Measurements from ENCODE around the gene BRPF1.

BRPF1 gene

DNA sequence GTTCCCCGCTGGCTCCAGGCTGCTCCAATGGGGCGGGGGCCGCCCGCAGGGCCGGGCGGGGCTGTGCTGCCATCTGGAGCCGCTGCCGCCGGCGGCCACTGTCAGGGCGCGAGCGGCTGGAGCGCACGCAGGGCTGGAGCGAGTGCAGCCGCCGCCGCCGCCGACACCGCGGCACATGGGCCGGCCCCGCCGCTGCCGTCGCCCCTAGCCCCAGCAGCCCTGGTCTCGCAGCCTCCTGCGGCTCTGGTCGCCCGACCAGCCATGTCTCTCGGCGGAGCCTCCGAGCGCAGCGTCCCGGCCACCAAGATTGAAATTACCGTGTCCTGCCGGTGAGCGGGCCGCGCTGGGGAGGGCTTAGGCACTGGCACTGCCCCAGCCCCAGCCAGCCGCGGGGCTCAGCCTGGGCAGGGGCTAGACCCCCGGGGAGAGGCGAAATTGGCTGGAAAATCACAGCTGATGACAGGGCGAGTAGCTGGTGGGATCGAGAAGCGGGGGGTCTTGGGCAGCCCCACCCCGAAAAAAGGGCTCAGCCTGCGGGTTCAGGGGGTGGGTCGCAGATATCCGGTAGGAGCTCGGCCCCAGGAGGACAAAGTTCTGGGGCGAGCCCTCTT lies 27.7 kb upstream of the BRPF1 start, which contains the start of gene CPNE9:
Gene CPNE9 (plus strand): TSS at position 98 of the 611 bp plus-strand sequence. CDS start 164 bp downstream, at position 262.
- no peak for DNase-seq

DNA sequence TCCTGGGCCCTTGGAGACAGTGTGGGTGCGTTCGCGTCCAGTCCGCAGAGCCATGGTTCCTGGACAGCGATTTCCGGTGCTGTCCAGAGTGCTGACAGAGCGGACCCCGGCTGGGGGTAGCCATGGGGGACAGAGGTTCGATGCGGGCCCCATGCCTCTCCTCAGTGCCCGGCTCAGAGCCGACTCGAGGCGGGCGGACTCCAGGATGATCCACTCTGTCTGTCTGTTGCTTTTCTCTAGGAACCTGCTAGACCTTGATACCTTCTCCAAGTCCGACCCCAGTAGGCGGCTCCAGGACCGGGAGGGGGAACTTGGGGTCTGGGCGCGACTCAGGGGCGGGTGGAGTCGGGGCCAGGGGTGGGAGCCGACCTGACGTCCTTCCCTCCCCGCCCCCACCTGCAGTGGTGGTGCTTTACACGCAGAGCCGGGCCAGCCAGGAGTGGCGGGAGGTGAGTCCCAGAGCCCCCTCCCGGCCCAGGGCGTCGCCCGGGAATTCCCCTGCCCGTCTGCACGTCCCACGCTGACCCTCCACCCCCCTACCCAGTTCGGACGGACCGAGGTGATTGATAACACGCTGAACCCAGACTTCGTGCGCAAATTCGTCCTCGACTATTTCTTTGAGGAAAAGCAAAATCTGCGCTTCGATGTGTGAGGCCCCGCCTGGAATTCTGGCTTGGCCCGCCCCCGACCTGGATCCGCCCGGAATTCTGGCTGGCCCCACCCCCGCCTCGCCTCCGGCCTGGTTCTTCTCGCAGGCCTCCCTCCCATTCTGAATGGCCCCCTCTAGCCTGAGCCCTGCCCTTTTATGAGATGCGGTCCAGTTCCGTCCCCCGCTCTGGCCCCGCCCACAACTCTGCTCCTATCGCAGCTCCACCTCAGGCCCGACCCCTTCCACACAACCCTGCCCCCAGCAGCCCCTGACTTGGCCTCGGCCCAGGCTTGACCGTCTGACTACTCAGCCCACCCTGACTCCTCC lies 26.9 kb upstream of the BRPF1 start:
- DNase-seq, result peak; percentile 43

DNA sequence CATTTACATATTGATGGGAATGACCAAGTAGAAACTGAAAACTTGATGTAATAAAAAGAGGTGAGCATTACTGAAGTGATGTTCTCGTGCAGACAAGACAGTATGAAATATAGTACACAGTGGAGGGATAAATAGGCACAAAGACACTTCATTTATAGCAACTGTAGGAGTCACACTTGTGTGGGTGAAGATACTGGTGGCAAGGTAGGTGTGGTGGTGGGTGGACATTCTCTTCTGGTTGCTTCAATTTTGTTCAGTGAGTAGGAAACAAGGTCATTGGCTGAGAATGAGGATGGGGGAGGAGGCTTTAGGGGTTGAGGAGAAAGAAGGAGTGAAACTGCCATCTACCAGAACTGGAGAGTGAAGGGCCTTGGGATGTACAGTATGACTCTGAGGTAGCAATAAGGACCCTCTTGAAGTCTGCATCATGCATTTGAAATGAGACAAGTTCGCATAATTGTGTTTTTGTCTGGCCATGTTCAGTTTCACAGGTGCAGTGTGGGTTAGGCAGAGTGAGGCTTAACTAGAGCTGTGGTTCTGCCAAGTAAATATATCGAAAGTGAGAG lies 21.3 kb upstream of the BRPF1 start:
- DNase-seq, result no peak

DNA sequence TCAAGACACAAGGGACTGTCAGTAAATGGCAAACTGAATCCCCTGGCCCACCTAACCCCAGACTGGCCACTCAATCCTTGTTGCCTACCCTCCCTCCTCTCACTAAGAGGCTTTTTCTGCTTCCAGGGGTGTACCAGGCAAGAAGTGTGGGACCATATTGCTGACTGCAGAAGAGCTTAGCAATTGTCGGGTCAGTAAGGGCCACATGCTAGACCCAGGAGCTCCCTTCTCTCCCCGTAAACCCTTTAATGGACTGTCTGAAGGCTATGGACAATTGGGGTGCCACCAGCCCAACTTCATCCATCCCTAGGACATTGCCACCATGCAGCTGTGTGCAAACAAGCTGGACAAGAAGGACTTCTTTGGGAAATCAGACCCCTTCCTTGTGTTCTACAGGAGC lies 19.1 kb upstream of the BRPF1 start:
- no peak for DNase-seq

DNA sequence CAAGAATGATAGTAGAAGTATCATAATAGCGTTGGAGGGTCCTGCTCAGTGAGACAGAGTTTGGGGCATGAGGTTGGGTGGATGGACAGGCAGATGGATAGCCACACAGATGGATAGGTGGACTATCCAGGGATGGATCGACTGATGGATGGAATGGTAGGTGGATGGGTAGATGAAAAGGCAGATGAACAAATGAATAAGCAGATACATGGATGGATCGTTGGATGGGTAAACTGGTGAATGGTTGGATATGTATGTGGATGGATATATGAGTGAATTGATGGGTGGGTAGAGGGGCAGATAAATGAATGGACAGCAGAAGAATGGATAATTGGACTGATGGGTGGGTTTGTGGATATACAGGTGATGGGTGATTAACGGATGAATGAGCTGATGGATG lies 18.4 kb upstream of the BRPF1 start:
- DNase-seq, result no peak

DNA sequence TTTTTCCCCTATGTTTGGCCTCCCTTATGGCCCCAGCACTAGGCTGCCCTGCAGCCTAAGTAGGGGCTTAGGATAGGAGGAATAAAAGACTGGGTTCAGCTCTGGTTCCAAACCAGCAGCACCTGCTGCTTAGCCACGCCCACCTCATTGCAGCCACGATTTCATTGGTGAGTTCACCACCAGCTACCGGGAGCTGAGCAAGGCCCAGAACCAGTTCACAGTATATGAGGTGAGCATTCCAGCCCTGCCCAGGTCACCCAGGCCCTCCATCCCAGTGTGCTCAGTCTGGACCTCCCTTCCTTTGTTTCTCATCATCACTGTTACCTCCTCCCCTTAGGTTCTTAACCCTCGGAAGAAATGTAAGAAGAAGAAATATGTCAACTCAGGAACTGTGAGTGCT lies 16.4 kb upstream of the BRPF1 start:
- DNase-seq, result peak; percentile 34

DNA sequence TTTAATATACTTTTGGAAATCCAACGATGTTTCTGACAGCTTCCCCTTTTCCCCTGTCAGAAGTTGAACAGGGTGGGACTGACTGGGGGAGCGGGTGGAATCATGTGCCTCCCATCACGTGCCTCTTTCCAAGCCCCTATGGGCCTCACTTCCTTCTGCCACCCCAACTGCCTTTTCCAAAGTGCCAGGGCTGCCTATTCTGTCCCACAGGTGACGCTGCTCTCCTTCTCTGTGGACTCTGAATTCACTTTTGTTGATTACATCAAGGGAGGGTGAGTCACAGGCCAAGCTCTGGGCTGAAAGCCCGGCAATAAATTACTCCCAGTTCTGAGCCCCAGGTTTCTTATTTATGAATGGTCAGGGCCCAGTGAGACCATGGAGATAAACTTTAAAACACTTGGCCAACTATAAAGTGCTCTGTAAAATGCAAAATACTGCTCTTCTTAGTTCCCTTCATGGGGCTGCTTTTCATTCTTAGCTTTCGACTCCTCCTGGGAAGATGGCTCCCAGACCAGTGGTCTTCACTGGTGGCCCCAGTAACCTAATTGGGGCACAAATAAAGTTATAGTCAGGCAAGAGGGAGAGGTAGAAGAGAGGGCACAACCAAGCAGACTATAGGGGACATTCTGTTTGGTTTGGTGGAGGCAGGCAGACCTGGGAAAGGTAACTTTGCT lies 15.6 kb upstream of the BRPF1 start:
- no peak for DNase-seq

DNA sequence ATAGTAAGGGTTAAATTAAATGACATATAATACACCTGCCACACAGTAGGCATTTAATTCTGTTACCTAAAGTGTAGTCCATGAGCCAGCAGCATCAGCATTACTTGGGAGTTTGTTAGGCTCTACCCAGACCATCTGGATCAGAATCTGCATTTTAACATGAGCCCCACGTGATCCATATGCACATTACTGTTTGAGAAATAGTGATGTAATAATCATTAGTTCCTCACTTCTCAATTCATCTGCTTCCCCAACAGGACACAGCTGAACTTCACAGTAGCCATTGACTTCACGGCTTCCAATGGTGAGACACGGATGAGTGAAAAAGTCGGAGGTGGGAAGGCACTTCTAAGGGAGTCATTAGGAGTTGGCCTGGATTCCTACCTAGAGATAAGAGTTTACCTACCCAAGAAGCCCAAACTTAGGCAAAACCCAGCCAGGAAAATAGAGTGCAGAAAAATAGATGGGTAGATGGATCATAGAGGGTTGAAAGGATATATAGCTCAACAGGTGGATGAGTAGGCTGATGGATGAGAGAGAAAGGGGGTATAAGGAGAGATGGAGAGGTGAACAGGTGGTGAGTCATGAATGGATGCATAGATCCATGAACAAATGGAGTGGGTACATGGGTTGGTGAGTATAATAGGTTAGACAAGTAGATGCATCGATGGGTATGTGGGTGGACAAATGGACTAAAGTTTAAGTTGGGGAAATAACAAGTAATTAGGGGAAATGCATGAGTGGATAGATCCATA lies 14.6 kb upstream of the BRPF1 start:
- no peak for DNase-seq

DNA sequence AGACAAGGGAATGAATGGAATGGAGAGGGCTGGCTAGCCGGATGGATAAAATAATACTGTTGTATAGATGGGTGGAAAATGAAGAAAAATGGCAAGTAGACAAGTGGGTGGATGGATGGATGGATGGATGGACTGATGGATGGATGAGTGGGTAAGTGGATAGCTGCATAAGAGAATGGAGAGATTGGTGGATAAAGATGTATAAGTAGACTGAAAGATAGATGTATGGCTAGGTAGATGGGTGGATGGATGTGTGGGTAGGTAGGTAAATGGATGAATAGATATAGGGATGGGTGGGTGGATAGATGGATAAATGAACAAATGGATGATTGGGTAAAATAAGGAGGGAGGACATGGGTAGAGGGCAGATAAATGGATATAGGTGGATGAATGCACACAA lies 14.0 kb upstream of the BRPF1 start:
- no peak for DNase-seq

DNA sequence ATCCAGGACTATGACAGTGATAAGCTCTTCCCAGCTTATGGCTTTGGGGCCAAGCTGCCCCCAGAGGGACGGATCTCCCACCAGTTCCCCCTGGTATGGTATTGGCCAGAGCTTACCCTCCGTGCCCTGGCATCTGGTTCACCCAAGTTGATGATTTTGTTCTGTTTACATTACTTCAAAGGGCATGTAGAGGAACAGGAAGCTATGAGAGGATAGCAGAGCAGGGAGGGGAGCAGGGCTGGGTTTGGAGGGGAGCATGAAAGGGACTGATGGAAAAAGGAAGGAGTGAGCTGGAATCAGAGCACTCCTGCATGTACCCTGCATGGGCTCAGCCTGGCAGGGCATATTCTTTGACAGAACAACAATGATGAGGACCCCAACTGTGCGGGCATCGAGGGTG lies 13.4 kb upstream of the BRPF1 start:
- DNase-seq, result no peak

DNA sequence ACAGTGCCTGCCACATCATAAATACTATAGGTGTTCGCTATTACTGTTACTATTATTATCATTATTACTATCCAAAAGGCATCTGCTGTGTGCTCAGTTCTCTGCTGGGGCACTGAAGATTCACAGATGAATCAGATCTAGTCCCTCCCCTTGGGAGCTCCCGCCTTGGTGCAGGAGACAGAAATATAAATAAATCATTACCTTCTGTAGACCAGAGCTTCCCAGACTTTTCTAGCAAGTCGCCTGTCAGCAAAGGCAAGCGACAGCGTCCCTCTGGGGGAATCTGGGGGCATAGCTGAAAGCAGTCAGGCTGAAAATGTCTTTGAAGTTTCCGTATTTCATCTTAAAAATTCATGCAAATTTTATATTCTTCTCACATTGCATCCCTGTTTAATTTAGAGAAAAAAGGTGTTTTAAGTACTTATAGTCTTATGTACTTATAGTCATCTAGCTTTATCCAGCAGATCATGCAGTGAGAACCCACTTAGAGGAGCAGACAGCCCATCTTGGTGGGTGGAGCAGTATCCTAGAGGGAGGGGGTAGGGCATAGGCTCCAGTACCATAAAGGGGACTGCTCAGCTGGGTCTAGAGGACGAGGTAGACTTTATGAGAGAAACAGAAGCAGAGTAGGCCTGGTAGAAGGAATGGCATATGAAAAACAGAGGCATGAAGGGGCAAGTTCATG lies 10.4 kb upstream of the BRPF1 start:
- no peak for DNase-seq

DNA sequence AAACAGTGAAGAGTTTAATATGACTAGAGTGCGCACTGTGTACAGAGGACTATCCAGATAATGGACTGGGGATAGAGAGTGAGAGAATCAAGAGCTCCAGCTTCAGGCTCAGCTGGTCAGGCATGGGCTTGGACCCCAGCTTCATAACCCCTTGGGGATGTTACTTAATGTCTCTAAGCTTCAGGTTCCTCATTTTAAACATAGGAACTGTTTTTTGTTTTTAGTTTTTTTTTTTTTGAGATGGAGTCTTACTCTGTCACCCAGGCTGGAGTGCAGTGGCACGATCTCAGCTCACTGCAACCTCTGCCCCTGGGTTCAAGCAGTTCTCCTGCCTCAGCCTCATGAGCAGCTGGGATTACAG lies 9.9 kb upstream of the BRPF1 start:
- no peak for DNase-seq

DNA sequence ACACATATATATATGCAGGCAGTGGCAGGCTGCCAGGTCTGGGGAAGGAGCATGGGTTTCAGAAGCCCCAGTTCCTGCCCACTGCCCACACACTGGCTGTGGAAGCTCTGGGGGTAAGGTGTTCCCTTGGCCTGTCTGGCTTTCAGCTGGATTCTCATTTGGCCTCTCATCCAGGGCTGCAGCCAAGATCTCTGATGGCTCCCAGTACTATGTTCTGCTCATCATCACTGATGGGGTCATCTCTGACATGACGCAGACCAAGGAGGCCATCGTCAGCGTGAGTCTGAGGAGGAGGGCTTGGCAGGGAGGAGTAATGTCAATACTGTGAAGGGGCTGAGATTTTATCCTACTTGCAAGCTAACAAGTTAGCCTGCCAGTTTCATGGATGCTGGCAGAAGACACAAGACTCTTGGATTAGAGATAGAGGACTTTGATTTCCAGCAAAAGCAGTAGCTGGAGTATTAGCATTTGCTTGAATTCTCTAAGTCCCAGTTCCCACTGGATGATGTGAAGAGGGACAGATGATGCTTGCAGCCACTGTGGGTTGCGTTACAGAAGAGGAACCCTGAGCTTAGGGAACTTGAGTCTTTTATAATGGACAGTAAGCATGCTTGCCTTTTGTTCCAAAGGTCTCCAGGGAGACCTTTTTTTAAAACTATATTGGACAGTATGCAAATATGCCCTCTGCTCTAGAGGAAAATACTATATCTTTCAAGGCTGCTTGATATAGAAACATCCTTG lies 5.6 kb upstream of the BRPF1 start:
- no peak for DNase-seq

DNA sequence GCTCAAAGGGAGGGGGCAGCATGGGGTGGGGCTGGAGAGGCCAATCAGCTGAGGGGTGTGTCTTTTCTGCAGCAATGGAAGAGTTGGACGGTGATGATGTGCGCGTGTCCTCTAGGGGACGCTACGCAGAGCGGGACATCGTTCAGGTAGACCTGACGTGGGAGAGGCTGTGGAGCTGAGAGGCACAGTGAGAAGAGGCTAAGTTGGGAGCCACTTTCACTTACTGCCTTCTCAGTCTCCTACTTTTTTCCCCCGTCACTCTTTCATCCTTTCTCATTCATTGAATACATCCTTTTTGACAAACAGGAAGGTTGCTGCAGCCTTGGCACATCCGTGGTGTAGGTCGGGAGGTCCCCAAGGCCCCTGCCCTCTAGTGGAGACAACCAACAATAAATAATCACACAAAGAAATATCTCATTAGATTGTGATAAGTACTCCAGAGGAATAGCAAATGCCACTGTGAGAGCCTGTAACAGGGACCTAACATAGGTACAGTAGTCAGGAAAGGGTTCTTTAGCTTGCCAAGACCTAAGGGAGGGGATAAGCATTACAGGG lies 4.4 kb upstream of the BRPF1 start:
- no peak for DNase-seq

DNA sequence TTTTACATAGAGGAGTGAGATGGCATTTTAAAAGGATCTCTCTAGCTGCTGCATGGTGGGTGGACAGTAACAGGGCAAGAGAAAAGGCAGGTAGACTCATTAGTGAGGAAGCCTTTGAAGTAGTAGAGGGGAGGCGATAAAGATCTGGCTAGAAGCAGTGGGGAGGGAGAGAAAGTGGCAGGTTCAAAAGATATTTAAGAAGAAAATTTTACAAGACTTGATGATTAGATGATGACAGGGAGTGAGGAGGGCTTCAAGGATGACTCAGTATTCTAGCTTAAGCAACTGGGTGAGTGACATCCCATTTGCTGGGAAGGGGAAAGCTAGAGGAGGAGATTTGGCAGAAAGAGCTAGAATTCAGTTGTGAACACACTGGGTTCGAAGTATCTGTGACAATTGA lies 3.8 kb upstream of the BRPF1 start:
- no peak for DNase-seq

DNA sequence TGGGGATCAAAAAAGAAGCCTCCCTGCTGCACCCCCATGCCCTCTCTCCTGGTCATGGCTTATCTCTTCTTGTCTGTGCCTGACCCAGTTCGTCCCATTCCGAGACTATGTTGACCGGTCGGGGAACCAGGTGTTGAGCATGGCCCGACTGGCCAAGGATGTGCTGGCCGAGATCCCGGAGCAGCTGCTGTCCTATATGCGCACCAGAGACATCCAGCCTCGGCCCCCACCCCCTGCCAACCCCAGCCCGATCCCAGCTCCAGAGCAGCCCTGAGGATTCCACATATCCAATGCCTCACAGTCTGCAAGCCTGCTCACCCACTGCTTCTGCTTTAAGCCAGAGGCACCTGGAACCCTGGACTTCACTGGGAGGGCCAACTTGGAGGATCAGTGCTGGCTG lies 2.1 kb upstream of the BRPF1 start:
- no peak for DNase-seq

DNA sequence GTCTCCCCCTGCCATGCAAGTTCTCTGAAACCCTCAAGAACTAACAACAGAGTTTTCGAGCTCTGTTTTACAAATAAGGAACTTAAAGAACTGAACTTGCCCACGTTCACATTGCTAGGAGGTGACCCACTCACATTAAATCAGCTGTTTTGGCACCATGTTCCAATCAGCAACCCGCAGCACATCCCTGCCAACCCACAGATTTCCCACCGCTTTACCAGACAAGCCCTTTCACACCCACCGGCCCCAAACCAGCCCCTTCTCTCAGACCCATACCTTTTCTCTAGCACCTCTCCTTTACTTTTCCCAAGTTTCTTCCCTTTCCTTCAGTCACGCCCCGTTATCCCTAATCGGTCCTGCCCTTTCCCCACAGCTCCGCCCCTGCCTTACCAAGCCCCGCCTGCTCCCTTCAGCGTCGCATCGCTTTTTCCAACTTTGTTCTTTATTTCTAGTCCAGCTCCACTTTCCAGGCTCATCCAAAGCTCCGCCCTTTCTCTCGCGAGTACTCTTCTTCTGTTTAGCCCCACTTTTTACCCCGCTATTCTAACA lies 804 bp upstream of the BRPF1 start:
- peak; percentile 70 for DNase-seq

DNA sequence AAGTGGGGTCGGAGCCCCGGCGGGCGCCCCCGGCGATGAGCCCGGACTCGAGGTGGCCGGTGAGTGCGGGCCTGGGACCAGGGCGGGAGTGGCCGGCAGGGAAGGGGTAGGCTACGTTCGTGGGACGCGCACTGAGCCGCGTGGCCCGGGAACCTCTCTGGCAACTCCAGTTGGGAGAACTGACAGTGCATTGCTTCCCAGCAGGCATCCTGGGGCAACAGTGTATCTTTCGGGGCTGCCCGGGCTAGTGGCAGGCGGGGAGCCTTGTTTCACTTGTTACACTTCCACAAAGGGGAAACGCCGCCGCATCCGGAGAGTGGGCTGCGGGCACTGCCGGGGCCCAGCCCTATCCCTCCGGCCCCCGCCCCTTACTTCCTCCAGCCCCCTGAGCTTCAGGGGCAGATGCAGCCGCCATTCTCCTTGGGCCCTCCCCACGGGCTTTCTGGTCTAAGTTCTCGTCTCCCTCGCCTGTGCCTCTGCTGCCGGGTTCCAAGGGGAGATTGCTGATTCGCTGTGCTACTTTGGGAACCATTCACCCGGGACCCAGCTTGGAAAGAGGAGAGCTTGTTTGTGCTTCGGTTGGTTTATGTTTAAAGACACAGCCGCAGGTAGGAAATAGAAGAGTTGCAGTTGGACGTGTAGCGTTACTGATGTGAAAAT lies 675 bp downstream of the BRPF1 start:
- DNase-seq, result no peak

DNA sequence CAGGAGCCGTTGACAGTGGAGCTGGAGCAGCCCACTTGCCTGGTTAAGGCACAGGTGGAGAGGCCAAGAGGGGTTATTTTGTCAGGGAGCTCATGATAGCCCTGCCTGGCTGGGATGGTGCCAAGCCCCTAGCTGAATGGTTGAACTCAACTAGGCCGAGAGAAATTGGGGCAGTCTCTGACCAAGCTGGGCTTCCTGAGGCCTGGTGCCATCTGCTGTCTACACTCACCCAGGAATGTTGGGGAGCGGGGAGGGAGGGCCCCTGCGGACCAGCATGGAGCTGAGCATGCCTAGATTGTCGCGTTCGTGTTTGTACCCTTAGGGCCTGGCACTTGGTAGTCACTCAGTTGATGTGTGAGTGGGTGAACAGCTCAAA lies 1.2 kb downstream of the BRPF1 start:
- no peak for DNase-seq

DNA sequence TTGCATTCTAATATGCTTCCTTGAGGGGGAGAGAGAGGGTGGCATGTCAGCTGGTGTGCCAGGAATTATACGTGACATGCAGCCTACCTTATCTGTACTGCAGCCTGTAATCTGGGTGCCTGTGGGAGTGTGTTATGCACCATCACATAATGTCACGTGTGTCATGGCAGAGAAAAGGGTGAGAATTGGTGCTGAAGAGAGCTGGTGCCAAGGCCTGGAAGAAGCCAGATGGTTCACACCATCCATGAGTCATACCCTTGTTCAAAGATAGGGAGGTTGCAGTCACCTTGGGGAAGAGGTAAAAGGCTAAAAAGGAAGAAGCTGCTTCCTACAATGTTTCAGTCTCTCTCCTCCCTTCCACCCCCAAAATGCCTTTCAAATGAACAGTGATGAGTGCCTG lies 5.3 kb downstream of the BRPF1 start:
- no peak for DNase-seq

Measured in NCI-H774 (cell line).